ENCODE data around the gene CEP72.
"Not testable (repeated sequence)": the region's sequence is repeated elsewhere in the genome, so short reads cannot be mapped to it uniquely, and the experiment has no call there.

CEP72 gene, protein sequence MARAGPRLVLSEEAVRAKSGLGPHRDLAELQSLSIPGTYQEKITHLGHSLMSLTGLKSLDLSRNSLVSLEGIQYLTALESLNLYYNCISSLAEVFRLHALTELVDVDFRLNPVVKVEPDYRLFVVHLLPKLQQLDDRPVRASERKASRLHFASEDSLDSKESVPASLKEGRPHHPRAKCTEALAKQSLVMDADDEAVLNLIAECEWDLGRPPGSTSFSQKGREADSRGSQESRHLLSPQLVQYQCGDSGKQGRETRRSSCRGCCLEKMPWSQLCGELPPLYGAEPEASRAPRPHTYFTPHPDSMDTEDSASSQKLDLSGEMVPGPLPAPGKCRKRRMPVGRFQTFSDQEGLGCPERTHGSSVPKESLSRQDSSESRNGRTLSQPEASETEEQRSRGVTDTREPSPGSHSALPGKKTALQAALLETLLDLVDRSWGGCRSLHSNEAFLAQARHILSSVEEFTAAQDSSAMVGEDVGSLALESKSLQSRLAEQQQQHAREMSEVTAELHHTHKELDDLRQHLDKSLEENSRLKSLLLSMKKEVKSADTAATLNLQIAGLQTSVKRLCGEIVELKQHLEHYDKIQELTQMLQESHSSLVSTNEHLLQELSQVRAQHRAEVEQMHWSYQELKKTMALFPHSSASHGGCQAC

GRCh38 chr5:611731-612486 is at the start of gene CEP72:
CEP72 (plus strand) TSS chr5:612340; CDS start chr5:612362, 22 bp downstream.
- peak; percentile 92 to 96 for DNase-seq

- DNase-seq, result no peak
These were observed 46.2 kb upstream of the CEP72 start for GRCh38 chr5:565782-566440.

DNA sequence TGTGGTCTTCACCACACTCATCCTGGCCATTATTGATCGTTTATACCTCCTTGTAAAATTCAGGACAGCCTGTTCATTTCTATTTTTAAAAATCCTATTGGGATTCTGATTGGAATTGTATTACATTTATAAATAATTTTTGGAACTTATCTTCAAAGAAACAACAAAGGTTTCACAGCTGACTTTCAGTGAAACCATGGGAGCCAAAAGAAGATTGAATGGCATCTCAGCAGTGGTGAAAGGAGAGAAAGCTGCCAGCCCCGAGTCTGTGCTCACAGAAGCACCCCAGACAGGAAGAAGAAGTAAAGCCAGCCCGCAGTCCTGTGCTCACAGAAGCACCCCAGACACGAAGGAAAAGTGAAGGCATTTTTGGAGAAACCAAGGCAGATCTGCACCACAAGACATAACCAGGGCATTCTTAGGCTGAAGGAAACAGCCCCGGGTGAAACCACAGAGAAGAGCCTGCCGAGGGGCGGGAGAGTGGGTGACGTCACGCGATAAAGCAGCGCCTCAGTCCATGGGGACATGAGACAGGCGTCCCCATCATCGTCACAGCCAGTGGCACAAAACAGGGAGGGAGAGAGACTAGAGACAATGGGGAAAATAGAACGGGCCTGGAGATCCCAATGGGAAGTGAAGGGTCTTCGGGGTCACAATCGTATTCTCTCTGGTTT is 45.4 kb upstream of the CEP72 start:
- no peak for DNase-seq

DNA sequence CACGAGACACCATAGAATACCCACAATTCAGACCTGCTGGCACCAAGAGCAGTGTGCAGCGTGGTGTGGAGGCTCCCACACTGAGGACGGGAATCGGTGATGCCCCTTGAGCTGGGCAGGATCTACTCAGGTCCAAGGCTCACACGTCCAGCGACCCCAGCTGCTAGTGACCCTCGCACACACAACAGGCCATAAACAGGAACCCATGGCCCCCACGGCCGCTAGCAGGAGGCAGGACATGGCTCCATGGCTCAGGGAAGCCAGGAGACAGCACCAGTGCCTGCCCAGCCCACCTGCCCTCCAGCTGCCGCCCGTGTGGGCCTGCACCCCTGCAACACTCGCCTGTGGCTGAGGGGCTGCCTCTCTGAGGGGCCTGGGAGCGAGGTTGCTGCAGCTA is 44.5 kb upstream of the CEP72 start:
- no peak for DNase-seq

GRCh38 chr5:568061-568781 is 43.9 kb upstream of the CEP72 start:
- DNase-seq, result no peak

DNA sequence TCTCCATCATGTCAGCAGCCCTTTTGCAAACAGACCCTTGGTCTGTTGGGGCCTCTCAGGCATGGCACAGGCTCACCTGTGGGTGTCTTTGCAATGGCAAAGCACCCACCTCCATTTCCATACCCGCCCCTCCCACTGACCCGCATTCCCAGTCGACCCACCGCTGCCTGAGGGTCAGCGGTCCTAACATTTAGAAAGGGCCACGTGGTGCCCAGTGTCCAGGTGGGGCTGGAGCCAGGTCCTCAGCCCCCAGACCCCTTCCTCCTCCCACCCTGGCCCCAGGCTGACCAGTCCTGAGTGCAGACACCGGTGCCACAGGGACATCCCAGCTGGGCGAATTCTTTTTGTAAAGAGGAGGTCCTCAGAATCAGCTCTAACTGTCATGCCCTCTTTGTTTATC is 43.3 kb upstream of the CEP72 start:
- DNase-seq, result no peak

DNA sequence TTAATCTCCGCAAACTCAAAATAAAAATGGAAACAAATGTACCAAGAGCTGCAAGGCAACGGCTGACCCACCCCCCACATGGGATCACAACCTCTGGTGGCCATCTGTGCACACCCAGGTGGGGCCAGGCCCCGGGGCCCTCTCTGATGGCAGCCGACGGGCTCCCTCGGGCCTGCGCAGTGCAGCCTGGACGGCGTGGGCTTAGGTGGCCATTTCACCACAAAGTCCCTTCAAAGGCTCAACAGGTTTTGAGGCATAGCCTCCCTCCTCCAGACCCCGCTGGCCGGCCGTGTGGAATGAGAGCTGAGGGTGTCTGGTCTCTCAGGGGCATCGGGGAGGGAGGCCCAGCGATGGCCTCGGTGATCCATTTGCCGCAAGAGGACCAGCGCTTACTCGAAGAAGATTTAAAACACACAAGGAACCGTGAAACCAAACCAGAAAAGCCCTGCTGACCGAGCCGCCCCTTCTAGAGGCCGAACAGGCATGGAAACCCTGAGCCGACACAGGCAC is 42.7 kb upstream of the CEP72 start:
- DNase-seq, result no peak

GRCh38 chr5:569868-570361 is 42.2 kb upstream of the CEP72 start:
- no peak for DNase-seq

GRCh38 chr5:570446-570845 is 41.7 kb upstream of the CEP72 start:
- DNase-seq, result no peak

GRCh38 chr5:570886-571285 is 41.3 kb upstream of the CEP72 start:
- DNase-seq, result no peak

DNA sequence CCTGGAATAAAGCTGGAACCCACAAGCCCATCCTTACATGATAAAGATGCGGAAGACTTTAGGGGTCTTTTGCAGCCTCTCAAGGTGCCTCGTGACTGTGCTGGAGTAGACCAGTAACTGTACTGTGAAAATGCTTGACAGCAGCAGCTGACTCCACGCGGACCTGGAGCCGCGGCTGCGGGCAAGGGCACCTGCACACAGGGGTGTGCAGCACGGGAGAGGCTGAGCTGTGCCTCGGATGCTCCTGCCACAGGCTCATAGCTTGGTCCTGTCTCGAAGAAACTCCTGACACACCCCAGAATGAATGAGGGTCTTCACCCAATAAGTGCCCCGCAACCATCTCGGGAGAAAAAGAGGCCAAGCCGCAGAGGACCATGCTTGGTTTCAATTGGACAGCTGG is 40.3 kb upstream of the CEP72 start:
- DNase-seq, result no peak

DNA sequence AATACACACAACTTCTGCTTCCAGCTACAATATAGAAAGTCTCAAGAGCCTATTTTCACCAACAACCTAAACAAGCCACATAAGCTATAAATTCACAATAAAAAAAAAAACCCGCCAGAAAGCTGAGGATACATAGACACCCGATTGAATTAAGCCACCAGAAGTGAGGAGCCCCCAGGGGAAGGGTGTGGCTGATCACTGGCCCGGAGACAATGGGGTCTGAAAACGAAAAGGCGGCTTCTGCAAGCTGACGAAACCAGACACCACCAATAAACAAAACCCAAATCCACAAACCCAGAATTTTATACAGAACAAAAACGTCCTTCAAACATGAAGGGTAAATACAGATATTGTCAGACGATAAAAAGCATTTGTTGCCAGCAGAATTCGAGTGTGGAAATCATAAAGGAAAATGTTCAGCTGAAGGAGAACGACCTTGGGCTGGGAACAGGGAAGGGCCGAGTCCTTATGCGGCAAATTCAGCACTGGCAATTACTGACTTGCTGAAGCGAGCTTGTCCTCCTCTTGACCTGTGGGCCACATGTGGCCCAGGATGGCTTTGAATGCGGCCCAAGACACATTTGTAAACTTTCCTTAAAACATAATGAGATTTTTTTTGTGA is 39.6 kb upstream of the CEP72 start:
- no peak for DNase-seq

DNA sequence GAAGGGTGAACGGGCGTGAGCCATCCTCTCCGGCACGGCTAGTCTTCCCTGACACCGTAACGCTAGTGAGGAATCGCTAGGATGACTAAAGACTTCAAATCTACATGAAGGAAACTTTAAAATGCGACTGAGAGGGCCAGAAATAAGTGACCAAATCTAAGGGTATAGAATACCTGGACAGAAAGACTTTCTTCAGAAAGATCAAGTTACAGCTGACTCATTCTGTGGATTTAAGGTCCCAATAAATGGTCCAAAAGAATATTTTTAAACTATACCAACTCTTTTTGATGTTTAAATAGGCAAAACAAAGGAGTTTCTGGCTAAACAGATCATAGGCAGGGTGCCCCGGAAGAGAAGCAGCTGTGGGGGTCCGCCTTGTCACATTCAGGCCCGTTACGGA is 38.9 kb upstream of the CEP72 start:
- no peak for DNase-seq

GRCh38 chr5:573976-574375 is 38.2 kb upstream of the CEP72 start:
- DNase-seq, result no peak

DNA sequence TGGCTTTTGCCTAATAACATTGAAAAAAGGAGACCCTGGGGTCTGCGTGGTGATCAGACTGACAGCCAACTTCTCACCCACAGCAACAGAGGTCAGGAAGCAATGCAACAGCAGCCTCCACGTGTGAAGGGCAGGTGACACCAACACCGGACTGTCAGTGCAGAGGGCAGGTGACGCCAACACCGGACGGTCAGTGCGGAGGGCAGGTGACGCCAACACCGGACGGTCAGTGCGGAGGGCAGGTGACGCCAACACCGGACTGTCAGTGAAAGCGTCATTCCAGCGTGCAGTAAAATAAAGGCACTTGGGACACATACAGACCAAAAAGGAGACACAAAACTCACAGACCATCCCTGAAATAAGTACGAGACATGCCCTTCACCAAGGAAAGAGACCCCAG is 37.2 kb upstream of the CEP72 start:
- no peak for DNase-seq

- no peak for DNase-seq
These were observed 36.5 kb upstream of the CEP72 start for GRCh38 chr5:575636-576035.

DNA sequence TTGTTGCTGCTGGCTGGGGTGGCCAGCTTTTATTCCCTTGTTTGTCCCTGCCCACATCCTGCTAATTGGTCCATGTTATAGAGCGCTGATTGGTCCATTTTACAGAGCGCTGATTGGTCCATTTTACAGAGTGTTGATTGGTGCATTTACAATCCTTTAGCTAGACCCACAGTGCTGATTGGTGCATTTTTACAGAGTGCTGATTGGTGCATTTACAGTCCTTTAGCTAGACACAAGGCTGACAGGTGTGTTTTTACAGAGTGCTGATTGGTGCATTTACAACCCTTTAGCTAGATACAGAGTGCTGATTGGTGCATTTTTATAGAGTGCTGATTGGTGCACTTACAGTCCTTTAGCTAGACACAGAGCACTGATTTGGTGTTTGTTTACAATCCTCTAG is 34.9 kb upstream of the CEP72 start:
- DNase-seq, result not testable (repeated sequence)

DNA sequence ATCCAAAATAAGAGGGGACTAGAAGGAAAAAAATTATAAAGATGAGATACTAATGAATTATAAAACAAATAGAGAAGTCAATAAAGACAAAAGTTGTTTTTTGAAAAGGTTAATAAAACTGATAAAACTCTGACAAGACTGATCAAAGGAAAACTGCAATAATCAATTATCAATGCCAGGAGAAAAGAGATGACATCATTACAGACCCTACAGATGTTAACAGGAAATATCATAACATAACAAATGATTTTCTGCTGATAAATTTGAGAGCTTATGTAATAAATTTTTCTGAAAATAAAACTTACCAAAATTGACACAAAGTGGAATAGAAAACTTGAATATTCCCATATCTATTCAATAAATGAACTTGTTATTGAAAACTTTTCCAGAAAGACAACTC is 34.3 kb upstream of the CEP72 start:
- DNase-seq, result no peak

GRCh38 chr5:579211-579610 is 32.9 kb upstream of the CEP72 start:
- no peak for DNase-seq

DNA sequence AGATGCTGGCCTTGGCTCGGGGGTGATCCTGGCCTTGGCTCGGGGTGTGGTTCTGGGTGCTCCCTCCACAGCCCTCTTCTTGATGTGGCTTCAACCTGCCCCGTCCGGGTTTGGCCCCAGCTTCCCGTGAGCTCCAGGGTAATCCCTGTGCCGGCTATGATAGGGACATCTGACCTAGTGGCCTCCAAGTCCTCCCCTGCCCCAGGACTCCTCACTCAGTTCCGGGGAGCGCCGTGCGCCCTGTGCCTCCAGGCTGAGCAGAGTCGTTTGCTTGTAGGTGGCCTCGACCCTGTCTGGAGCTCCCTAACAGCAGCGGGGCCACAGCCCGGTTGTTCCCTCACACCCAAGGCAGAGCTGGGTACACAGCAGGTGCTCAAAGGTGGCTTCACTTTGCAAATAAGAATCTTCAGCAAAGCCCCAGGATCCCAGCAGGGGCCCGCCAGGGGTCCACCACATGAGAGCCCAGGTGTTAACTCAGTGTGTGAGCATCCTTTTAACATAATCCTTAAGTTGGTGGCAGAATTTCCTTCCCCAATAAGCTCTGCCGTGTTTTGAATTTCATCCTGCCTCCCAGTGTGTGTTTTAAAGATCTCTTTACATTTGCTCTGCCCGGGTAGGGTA is 32.3 kb upstream of the CEP72 start:
- DNase-seq, result no peak

DNA sequence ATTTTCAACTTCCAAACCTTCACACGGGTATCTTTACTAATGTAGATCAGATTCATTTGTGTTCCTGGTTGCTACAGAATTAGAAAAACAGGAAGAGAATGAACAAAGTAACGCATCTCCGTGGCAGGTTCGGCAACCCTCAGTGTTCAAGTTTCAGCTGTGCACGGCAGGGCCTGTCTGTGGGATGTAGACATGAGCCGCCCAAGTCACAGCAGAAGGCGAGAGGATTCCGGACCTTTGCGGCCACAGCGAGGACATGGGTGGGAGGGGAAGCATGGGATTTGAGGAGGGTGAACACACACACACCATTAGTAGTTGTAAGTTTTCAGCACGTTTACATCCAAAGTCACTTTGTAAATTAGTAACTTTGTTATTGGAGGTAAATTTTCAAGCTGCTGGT is 31.7 kb upstream of the CEP72 start:
- no peak for DNase-seq
